ENCODE measurements around the gene PAQR9.

- TF ChIP-seq, protein P1, sequence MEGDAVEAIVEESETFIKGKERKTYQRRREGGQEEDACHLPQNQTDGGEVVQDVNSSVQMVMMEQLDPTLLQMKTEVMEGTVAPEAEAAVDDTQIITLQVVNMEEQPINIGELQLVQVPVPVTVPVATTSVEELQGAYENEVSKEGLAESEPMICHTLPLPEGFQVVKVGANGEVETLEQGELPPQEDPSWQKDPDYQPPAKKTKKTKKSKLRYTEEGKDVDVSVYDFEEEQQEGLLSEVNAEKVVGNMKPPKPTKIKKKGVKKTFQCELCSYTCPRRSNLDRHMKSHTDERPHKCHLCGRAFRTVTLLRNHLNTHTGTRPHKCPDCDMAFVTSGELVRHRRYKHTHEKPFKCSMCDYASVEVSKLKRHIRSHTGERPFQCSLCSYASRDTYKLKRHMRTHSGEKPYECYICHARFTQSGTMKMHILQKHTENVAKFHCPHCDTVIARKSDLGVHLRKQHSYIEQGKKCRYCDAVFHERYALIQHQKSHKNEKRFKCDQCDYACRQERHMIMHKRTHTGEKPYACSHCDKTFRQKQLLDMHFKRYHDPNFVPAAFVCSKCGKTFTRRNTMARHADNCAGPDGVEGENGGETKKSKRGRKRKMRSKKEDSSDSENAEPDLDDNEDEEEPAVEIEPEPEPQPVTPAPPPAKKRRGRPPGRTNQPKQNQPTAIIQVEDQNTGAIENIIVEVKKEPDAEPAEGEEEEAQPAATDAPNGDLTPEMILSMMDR (conservative IDR thresholded peaks at IDR 0.05 in 1 of 2, IDR thresholded peaks at IDR 0.05 in 1 of 2; ENCODE audit: extremely low read depth in 1 of 2, insufficient read depth in 1 of 2, low read depth in 1 of 2, low read length in 2 of 2): no peak
- TF ChIP-seq EZH2 (IDR thresholded peaks at IDR 0.05; ENCODE audit: borderline replicate concordance, low read length): no peak
These were observed 24.2 kb upstream of the PAQR9 start for GRCh38 chr3:142987707-142988106.

All from mammary epithelial cell (primary cell).